ENCODE results near the gene SKA2.

SKA2 gene

DNA sequence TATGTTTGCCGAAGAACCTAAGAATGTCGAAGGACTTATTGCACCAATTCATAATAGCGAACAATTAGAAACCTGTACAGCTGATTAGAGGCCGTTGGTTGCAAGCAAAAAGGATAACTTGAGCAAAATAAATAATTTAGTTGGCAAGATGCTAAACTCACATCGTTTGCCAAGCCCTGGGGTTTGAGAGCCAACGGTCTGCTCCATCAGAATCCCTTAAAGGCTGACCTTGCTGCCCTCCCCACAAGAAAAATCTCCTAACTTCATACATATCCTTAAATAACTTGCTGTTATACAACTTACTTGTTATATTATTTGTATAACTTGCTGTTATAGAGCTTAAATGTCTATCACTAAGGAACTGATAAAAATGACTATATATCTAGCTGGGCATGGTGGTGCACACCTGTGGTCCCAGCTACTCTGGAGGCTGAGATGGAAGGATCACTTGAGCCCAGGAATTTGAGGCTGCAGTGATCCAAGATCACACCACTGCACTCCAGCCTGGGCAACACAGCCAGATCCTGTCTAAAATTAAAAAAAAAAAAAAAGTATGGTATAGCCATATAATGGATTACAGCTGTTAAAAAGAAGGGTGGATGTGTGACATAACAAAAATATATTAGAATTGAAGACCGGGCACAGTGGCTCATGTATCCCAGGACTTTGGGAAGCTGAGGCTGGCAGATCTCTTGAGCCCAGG, 46.4 kb downstream of the SKA2 start:
- TF ChIP-seq CEBPB (IDR thresholded peaks at IDR 0.05), result no peak
- TF ChIP-seq, protein P1, sequence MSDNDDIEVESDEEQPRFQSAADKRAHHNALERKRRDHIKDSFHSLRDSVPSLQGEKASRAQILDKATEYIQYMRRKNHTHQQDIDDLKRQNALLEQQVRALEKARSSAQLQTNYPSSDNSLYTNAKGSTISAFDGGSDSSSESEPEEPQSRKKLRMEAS (IDR thresholded peaks at IDR 0.05), result no peak
- TF ChIP-seq YY1 (IDR thresholded peaks at IDR 0.05; ENCODE audit: low read depth), result no peak
- TF ChIP-seq NFIC (IDR thresholded peaks at IDR 0.05), result no peak
- no peak for TF ChIP-seq TCF12 (IDR thresholded peaks at IDR 0.05; ENCODE audit: low read depth)
- no peak for TF ChIP-seq TAF1 (IDR thresholded peaks at IDR 0.05; ENCODE audit: low read depth)
- no peak for TF ChIP-seq FOXM1 (IDR thresholded peaks at IDR 0.05; ENCODE audit: borderline replicate concordance, low read depth)
- no peak for TF ChIP-seq EP300 (IDR thresholded peaks at IDR 0.05; ENCODE audit: borderline replicate concordance)
- TF ChIP-seq, protein P2, sequence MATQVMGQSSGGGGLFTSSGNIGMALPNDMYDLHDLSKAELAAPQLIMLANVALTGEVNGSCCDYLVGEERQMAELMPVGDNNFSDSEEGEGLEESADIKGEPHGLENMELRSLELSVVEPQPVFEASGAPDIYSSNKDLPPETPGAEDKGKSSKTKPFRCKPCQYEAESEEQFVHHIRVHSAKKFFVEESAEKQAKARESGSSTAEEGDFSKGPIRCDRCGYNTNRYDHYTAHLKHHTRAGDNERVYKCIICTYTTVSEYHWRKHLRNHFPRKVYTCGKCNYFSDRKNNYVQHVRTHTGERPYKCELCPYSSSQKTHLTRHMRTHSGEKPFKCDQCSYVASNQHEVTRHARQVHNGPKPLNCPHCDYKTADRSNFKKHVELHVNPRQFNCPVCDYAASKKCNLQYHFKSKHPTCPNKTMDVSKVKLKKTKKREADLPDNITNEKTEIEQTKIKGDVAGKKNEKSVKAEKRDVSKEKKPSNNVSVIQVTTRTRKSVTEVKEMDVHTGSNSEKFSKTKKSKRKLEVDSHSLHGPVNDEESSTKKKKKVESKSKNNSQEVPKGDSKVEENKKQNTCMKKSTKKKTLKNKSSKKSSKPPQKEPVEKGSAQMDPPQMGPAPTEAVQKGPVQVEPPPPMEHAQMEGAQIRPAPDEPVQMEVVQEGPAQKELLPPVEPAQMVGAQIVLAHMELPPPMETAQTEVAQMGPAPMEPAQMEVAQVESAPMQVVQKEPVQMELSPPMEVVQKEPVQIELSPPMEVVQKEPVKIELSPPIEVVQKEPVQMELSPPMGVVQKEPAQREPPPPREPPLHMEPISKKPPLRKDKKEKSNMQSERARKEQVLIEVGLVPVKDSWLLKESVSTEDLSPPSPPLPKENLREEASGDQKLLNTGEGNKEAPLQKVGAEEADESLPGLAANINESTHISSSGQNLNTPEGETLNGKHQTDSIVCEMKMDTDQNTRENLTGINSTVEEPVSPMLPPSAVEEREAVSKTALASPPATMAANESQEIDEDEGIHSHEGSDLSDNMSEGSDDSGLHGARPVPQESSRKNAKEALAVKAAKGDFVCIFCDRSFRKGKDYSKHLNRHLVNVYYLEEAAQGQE (IDR thresholded peaks at IDR 0.05; ENCODE audit: low read depth), result no peak
- TF ChIP-seq CREB1 (IDR thresholded peaks at IDR 0.05; ENCODE audit: low read depth), result no peak
- no peak for TF ChIP-seq TEAD4 (IDR thresholded peaks at IDR 0.05)
- no peak for TF ChIP-seq EGR1 (IDR thresholded peaks at IDR 0.05)
- TF ChIP-seq, protein P3, sequence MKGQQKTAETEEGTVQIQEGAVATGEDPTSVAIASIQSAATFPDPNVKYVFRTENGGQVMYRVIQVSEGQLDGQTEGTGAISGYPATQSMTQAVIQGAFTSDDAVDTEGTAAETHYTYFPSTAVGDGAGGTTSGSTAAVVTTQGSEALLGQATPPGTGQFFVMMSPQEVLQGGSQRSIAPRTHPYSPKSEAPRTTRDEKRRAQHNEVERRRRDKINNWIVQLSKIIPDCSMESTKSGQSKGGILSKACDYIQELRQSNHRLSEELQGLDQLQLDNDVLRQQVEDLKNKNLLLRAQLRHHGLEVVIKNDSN (IDR thresholded peaks at IDR 0.05), result no peak
- TF ChIP-seq RAD21 (IDR thresholded peaks at IDR 0.05; ENCODE audit: low read depth), result no peak
- no peak for TF ChIP-seq ZBTB7A (IDR thresholded peaks at IDR 0.05; ENCODE audit: low read depth)

DNA sequence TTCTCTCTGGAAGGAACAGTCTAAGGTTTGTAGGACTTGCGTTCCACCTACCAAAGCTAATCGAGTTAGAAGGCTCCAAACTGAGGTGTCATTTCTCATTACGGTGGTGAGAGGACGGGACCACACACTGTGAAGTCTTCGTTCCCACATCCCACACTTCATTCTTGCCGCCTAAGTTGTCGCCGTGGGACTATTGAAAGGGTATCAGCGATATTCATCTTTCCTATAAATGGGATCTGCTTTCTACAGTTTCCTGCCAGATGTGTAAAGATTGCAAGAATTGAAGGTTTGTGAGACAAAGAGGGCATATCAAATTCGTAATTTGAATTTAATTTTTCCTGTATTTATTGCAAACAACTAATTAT, 47.7 kb downstream of the SKA2 start:
- TF ChIP-seq CEBPB (IDR thresholded peaks at IDR 0.05) (no peak), YY1 (IDR thresholded peaks at IDR 0.05; ENCODE audit: low read depth) (no peak), TCF12 (IDR thresholded peaks at IDR 0.05; ENCODE audit: low read depth) (no peak), CREB1 (IDR thresholded peaks at IDR 0.05; ENCODE audit: low read depth) (no peak), EP300 (IDR thresholded peaks at IDR 0.05; ENCODE audit: borderline replicate concordance) (no peak), EGR1 (IDR thresholded peaks at IDR 0.05) (no peak), ZBTB7A (IDR thresholded peaks at IDR 0.05; ENCODE audit: low read depth) (no peak), TEAD4 (IDR thresholded peaks at IDR 0.05) (no peak), RAD21 (IDR thresholded peaks at IDR 0.05; ENCODE audit: low read depth) (no peak), FOXM1 (IDR thresholded peaks at IDR 0.05; ENCODE audit: borderline replicate concordance, low read depth) (no peak), NFIC (IDR thresholded peaks at IDR 0.05) (no peak), TAF1 (IDR thresholded peaks at IDR 0.05; ENCODE audit: low read depth) (no peak)
- TF ChIP-seq, protein P2 (IDR thresholded peaks at IDR 0.05; ENCODE audit: low read depth), result no peak
- TF ChIP-seq, protein P3 (IDR thresholded peaks at IDR 0.05), result no peak
- TF ChIP-seq, protein P1 (IDR thresholded peaks at IDR 0.05), result no peak; the same call in 1 of the 2 replicates

DNA sequence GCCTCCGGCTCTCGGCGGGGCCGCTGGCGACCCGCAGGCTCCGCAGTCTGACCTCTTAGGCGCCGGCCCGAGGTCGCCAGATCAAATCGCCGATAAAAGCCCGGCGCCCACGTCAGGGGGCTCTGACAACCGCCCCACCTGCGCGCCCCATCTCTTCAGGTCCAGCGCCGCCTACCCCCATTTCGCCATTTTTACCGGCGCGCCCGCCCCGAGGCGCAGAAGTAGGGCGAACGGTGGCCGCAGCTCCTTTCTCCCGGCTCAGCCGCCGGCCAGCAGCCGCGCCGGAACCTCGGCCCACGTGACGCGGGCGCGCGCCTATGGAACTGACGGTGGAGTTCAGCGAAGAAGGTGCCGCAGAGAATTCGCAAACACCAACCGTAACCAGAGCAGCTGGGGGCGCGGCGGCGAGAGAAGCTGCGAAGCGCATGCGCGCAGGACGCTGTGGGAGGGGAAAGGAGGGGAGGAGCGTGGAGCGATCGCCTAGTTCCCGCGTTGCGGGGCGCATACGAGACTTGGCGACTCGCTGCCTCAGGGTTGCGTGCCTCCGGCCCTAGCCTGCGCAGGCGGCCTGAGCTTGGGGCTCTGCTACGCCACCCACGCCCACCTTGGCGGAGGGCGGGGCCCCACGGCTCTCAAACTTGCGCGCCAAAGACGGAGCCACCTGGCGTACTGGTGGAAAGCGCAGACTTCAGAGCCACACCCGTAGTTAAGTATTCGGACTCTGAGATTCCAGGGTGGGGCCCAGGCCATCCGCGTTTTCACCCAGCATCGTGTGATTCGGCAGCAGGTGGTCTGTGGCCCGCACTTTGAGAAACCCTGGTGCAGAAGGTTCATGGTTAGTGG, 48.3 kb downstream of the SKA2 start, which contains the start of gene TRIM37:
TSS of gene TRIM37 (minus strand) at position 418 of the 843 bp plus-strand sequence. CDS start 419 bp downstream, outside the sequence.
- TF ChIP-seq TAF1 (IDR thresholded peaks at IDR 0.05; ENCODE audit: low read depth), result 0 out of 2 replicates have a peak, but pooled peaks have one; percentile 47
- TF ChIP-seq YY1 (IDR thresholded peaks at IDR 0.05; ENCODE audit: low read depth), result peak; percentile 51; the same call in 1 of the 2 replicates
- TF ChIP-seq TCF12 (IDR thresholded peaks at IDR 0.05; ENCODE audit: low read depth), result peak; percentile 49
- TF ChIP-seq ZBTB7A (IDR thresholded peaks at IDR 0.05; ENCODE audit: low read depth), result no peak; the same call in 1 of the 2 replicates
- TF ChIP-seq CREB1 (IDR thresholded peaks at IDR 0.05; ENCODE audit: low read depth), result no peak
- TF ChIP-seq EP300 (IDR thresholded peaks at IDR 0.05; ENCODE audit: borderline replicate concordance), result no peak
- TF ChIP-seq, protein P2 (IDR thresholded peaks at IDR 0.05; ENCODE audit: low read depth), result no peak
- TF ChIP-seq FOXM1 (IDR thresholded peaks at IDR 0.05; ENCODE audit: borderline replicate concordance, low read depth), result no peak
- 0 out of 2 replicates have a peak, but pooled peaks have one; percentile 31 for TF ChIP-seq NFIC (IDR thresholded peaks at IDR 0.05)
- peak; percentile 86 for TF ChIP-seq EGR1 (IDR thresholded peaks at IDR 0.05)
- TF ChIP-seq TEAD4 (IDR thresholded peaks at IDR 0.05), result peak; percentile 48; the same call in 1 of the 2 replicates
- no peak for TF ChIP-seq RAD21 (IDR thresholded peaks at IDR 0.05; ENCODE audit: low read depth)
- TF ChIP-seq, protein P3 (IDR thresholded peaks at IDR 0.05), result peak; percentile 98
- no peak for TF ChIP-seq CEBPB (IDR thresholded peaks at IDR 0.05)
- TF ChIP-seq, protein P1 (IDR thresholded peaks at IDR 0.05), result peak; percentile 82
